Neural cell (in vitro differentiated cells): ENCODE results near the gene PDE6A. TPM values are rescaled to one million over a fixed set of nuclear protein-coding genes. Genes with fewer than 3 reads are reported as not detected.

Experiments used
- H2AFZ ChIP-seq: fragments of 200-600, 300-800 bp; sonication (generic), shearing (Covaris generic); 2 replicates; pipeline ENCODE4 v1.6.0; 2014; ENCODE audit warnings: low read depth, mild to moderate bottlenecking, antibody characterized with exemption, low read length, moderate library complexity
- H3F3A ChIP-seq: fragments of 200-600 bp; shearing (Covaris generic); 2 replicates; pipeline ENCODE4 v1.6.1; 2016; ENCODE audit warnings: mild to moderate bottlenecking, moderate library complexity, mixed read lengths, antibody characterized with exemption, low read length; ENCODE audit not compliant: insufficient read depth, poor library complexity, severe bottlenecking
- H3K27ac ChIP-seq: fragments of 200-600, 300-800 bp; sonication (generic), shearing (Covaris generic); 2 replicates; pipeline ENCODE4 v1.5.1; 2014; ENCODE audit warnings: mild to moderate bottlenecking, low read length, moderate library complexity
- H3K27me3 ChIP-seq: fragments of 300-800, 200-600 bp; sonication (generic), shearing (Covaris generic); 2 replicates; pipeline ENCODE4 v1.6.0; 2014; ENCODE audit warnings: mild to moderate bottlenecking, low read depth, low read length, moderate library complexity; ENCODE audit not compliant: insufficient read depth
- H3K36me3 ChIP-seq: fragments of 300-800, 200-600 bp; sonication (generic), shearing (Covaris generic); 2 replicates; pipeline ENCODE4 v1.5.1; 2014; ENCODE audit warnings: mild to moderate bottlenecking, antibody characterized with exemption, low read length, moderate library complexity; ENCODE audit not compliant: insufficient read depth
- H3K4me2 ChIP-seq: fragments of 300-800, 200-600 bp; sonication (generic), shearing (Covaris generic); 2 replicates; pipeline ENCODE4 v1.6.0; 2014; ENCODE audit warnings: mild to moderate bottlenecking, low read length
- H3K4me3 ChIP-seq: fragments of 300-800, 200-600 bp; sonication (generic), shearing (Covaris generic); 2 replicates; pipeline ENCODE4 v1.5.1; 2014; ENCODE audit warnings: mild to moderate bottlenecking, low read length, moderate library complexity
- H3K79me2 ChIP-seq: fragments of 200-600 bp; shearing (Covaris generic); replicated peaks from 2 replicates; pipeline ENCODE4 v1.6.0; 2014; ENCODE audit warnings: mild to moderate bottlenecking, low read length, moderate library complexity; ENCODE audit not compliant: insufficient read depth
- H3K9ac ChIP-seq: fragments of 300-800, 200-600 bp; sonication (generic), shearing (Covaris generic); 2 replicates; pipeline ENCODE4 v1.6.1; 2016; ENCODE audit warnings: mild to moderate bottlenecking, low read length, mixed read lengths
- H3K9me2 ChIP-seq: fragments of 200-600 bp; shearing (Covaris generic); 2 replicates; pipeline ENCODE4 v1.6.1; 2016; ENCODE audit warnings: mild to moderate bottlenecking, low read length, mixed read lengths; ENCODE audit not compliant: insufficient read depth
- H3K9me3 ChIP-seq: fragments of 200-600, 300-800 bp; sonication (generic), shearing (Covaris generic); 2 replicates; pipeline ENCODE4 v1.6.1; 2016; ENCODE audit warnings: mild to moderate bottlenecking, mixed run types, low read length, moderate library complexity, mixed read lengths
- H4K20me1 ChIP-seq: fragments of 200-600 bp; shearing (Covaris generic); 2 replicates; pipeline ENCODE4 v1.6.1; 2016; ENCODE audit warnings: mild to moderate bottlenecking, mixed run types; ENCODE audit not compliant: insufficient read depth
- EP300 ChIP-seq: fragments of 450-650 bp; conservative IDR thresholded peaks from 2 replicates; pipeline ENCODE4 v1.6.1; 2014; ENCODE audit warnings: antibody characterized with exemption, mild to moderate bottlenecking, moderate library complexity; ENCODE audit not compliant: poor library complexity, severe bottlenecking
- EZH2 ChIP-seq: fragments of 200-600, 300-800 bp; shearing (Covaris generic), sonication (generic); IDR thresholded peaks from 2 replicates; pipeline ENCODE4 v1.6.1; 2014; ENCODE audit warnings: antibody characterized with exemption, low read length, borderline replicate concordance, mild to moderate bottlenecking; ENCODE audit not compliant: insufficient read depth, poor library complexity, severe bottlenecking
- MXI1 ChIP-seq: fragments of 450-650 bp; conservative IDR thresholded peaks from 2 replicates; pipeline ENCODE4 v1.6.1; 2014; ENCODE audit warnings: antibody characterized with exemption, mild to moderate bottlenecking; ENCODE audit not compliant: poor library complexity, severe bottlenecking
- POLR2AphosphoS5 ChIP-seq: IDR thresholded peaks from 2 replicates; pipeline ENCODE4 v1.6.1; 2012
- RAD21 ChIP-seq: fragments of 450-650 bp; conservative IDR thresholded peaks from 2 replicates; pipeline ENCODE4 v1.6.1; 2014; ENCODE audit warnings: antibody characterized with exemption, mild to moderate bottlenecking, moderate library complexity
- SMC3 ChIP-seq: fragments of 450-650 bp; conservative IDR thresholded peaks from 2 replicates; pipeline ENCODE4 v1.6.1; 2014; ENCODE audit warnings: antibody characterized with exemption, mild to moderate bottlenecking, moderate library complexity; ENCODE audit not compliant: poor library complexity
- TAF1 ChIP-seq: IDR thresholded peaks from 2 replicates; pipeline ENCODE4 v1.6.1; 2012; ENCODE audit warnings: low read depth
- polyA plus RNA-seq: library from polyadenylated mRNA; depleted of rRNA; stranded (reverse); fragments of >200 nt; gene quantifications from 2 replicates; pipeline ENCODE4 v1.2.3, GENCODE V29; 2014
- TF ChIP-seq, protein P1 (sequence below): fragments of 450-650 bp; IDR thresholded peaks from 2 replicates; pipeline ENCODE4 v1.5.1; 2014; ENCODE audit warnings: antibody characterized with exemption, mild to moderate bottlenecking, moderate library complexity; ENCODE audit not compliant: poor library complexity, severe bottlenecking
- TF ChIP-seq, protein P2 (sequence below): IDR thresholded peaks from 2 replicates; pipeline ENCODE4 v1.6.1; 2012; ENCODE audit warnings: borderline replicate concordance

The PDE6A gene
- polyA plus RNA-seq, 1 donor from 2014 or later = not detected

DNA sequence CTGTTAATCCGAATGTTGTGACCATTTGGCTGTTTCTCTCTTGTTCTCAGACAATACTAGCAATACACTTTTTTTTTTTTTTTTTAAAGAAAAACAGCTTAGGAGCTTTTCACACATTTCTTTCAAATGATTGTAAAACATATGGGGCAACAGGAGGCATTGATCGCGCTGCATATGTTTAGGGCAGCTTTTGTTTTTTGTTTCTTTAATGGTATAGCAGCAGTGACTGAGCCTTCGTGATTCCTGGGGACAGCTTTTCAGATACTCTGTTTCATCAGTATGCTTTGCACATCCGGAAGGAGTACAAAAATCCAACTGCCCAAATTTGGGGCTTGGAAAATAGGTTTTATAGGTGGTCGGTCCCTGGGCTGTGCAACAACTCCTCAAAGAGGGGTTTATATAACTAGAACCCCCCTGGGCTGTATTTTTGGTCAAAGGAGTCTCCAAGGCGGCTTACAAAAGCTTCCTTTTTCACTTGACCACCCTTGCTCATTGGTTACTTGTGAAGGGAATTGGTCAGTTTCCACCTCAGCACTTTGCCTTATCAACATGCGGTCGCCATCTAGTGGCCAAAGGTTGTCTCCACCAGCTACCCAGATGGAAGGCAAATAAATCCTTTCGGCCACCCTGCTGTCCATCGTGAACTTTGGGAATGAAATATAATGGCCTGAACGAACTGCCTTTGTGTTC is 91.8 kb downstream of the PDE6A start:
- no peaks in the 10 kb centered on the region for H3F3A ChIP-seq
- TF ChIP-seq TAF1 (no peak), RAD21 (peak; percentile 58), EP300 (no peak), POLR2AphosphoS5 (no peak), MXI1 (no peak), EZH2 (no peak), SMC3 (peak; percentile 67)
- TF ChIP-seq, protein P1, sequence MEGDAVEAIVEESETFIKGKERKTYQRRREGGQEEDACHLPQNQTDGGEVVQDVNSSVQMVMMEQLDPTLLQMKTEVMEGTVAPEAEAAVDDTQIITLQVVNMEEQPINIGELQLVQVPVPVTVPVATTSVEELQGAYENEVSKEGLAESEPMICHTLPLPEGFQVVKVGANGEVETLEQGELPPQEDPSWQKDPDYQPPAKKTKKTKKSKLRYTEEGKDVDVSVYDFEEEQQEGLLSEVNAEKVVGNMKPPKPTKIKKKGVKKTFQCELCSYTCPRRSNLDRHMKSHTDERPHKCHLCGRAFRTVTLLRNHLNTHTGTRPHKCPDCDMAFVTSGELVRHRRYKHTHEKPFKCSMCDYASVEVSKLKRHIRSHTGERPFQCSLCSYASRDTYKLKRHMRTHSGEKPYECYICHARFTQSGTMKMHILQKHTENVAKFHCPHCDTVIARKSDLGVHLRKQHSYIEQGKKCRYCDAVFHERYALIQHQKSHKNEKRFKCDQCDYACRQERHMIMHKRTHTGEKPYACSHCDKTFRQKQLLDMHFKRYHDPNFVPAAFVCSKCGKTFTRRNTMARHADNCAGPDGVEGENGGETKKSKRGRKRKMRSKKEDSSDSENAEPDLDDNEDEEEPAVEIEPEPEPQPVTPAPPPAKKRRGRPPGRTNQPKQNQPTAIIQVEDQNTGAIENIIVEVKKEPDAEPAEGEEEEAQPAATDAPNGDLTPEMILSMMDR = peak; percentile 71
- TF ChIP-seq, protein P2, sequence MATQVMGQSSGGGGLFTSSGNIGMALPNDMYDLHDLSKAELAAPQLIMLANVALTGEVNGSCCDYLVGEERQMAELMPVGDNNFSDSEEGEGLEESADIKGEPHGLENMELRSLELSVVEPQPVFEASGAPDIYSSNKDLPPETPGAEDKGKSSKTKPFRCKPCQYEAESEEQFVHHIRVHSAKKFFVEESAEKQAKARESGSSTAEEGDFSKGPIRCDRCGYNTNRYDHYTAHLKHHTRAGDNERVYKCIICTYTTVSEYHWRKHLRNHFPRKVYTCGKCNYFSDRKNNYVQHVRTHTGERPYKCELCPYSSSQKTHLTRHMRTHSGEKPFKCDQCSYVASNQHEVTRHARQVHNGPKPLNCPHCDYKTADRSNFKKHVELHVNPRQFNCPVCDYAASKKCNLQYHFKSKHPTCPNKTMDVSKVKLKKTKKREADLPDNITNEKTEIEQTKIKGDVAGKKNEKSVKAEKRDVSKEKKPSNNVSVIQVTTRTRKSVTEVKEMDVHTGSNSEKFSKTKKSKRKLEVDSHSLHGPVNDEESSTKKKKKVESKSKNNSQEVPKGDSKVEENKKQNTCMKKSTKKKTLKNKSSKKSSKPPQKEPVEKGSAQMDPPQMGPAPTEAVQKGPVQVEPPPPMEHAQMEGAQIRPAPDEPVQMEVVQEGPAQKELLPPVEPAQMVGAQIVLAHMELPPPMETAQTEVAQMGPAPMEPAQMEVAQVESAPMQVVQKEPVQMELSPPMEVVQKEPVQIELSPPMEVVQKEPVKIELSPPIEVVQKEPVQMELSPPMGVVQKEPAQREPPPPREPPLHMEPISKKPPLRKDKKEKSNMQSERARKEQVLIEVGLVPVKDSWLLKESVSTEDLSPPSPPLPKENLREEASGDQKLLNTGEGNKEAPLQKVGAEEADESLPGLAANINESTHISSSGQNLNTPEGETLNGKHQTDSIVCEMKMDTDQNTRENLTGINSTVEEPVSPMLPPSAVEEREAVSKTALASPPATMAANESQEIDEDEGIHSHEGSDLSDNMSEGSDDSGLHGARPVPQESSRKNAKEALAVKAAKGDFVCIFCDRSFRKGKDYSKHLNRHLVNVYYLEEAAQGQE = no peak

DNA sequence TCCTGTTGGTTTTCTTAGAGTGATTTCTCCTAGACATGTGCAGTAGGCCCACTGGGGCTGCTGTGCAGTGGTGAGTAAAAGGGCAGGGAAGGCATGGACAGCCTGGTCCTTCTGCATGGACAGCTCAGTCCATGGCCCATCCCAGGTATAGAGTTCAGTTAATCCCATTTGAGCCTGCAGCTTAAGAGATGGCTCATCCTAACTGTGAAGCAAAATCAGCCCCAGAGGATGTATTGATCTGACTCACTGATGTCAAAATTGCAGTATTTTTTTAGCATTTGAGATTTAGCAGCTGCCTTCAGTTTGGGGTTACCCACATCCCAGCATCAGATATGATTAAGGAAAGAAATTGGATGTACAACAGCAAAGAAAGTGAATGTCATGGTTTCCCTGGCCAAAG is 93.4 kb downstream of the PDE6A start:
- H2AFZ ChIP-seq = no peak overlapping the region
- H3K9me2 ChIP-seq = no peaks in the 10 kb centered on the region
- no peaks in the 10 kb centered on the region for H3K79me2 ChIP-seq

More for the DNA sequence above, 91.8 kb downstream of the PDE6A start:
- Histone ChIP-seq H3K9me2 (no peaks in the 10 kb centered on the region), H3K27ac (no peak overlapping the region), H3K4me2 (no peak overlapping the region), H3K4me3 (no peak overlapping the region), H4K20me1 (no peaks in the 10 kb centered on the region), H3K9ac (no peak overlapping the region), H3K27me3 (no peaks in the 10 kb centered on the region), H3K36me3 (no peaks in the 10 kb centered on the region), H2AFZ (no peak overlapping the region), H3K9me3 (no peaks in the 10 kb centered on the region), H3K79me2 (no peaks in the 10 kb centered on the region)

More for the DNA sequence above, 93.4 kb downstream of the PDE6A start:
- no peak for TF ChIP-seq EP300
- TF ChIP-seq MXI1 = no peak
- no peak for TF ChIP-seq SMC3
- TF ChIP-seq TAF1 = no peak
- TF ChIP-seq EZH2 = no peak
- TF ChIP-seq POLR2AphosphoS5 = no peak
- TF ChIP-seq RAD21 = no peak
- TF ChIP-seq, protein P2 = no peak
- TF ChIP-seq, protein P1 = no peak
- H3F3A ChIP-seq = no peaks in the 10 kb centered on the region
- no peaks in the 10 kb centered on the region for H3K36me3 ChIP-seq
- no peak overlapping the region for H3K27ac ChIP-seq
- no peaks in the 10 kb centered on the region for H3K27me3 ChIP-seq
- H3K9ac ChIP-seq = no peak overlapping the region
- no peak overlapping the region for H3K4me2 ChIP-seq
- H3K4me3 ChIP-seq = no peak overlapping the region
- H3K9me3 ChIP-seq = no peaks in the 10 kb centered on the region
- no peaks in the 10 kb centered on the region for H4K20me1 ChIP-seq
